ENCODE data around the gene UFC1. TPM values are rescaled to one million over a fixed set of nuclear protein-coding genes. Genes with fewer than 3 reads are reported as not detected.

Gene UFC1
- polyA plus RNA-seq, 1 donor from 2014 or later = 104 TPM

GRCh38 chr1:161133220-161133740 lies 20.5 kb upstream of the UFC1 start:
- Histone ChIP-seq H3K4me2 (ENCODE audit: low read length) (peak overlapping the region; percentile 79), H2AFZ (ENCODE audit: low read depth, low read length) (peak overlapping the region; percentile 65), H3K4me3 (ENCODE audit: low read length) (peak overlapping the region; percentile 73), H3K9ac (ENCODE audit: low read length) (peak overlapping the region; percentile 81), H3K79me2 (replicated peaks; ENCODE audit: insufficient read depth, low read length) (peaks cover 25% of the 10 kb centered on the region), H3K27me3 (ENCODE audit: insufficient read depth, low read depth, low read length) (no peaks in the 10 kb centered on the region), H3F3A (ENCODE audit: insufficient read depth, low read length, poor library complexity, severe bottlenecking) (no peaks in the 10 kb centered on the region), H3K9me2 (ENCODE audit: insufficient read depth, low read length) (no peaks in the 10 kb centered on the region), H3K9me3 (ENCODE audit: low read length) (no peaks in the 10 kb centered on the region), H4K20me1 (ENCODE audit: insufficient read depth) (no peaks in the 10 kb centered on the region), H3K36me3 (ENCODE audit: insufficient read depth, low read length) (no peaks in the 10 kb centered on the region), H3K27ac (ENCODE audit: low read length) (peak overlapping the region; percentile 95)
- TF ChIP-seq RAD21 (conservative IDR thresholded peaks at IDR 0.05) (peak; percentile 30), EP300 (conservative IDR thresholded peaks at IDR 0.05; ENCODE audit: poor library complexity, severe bottlenecking) (no peak), EZH2 (IDR thresholded peaks at IDR 0.05; ENCODE audit: borderline replicate concordance, insufficient read depth, low read length, poor library complexity, severe bottlenecking) (no peak), POLR2AphosphoS5 (IDR thresholded peaks at IDR 0.05) (peak; percentile 84), MXI1 (conservative IDR thresholded peaks at IDR 0.05; ENCODE audit: poor library complexity, severe bottlenecking) (no peak), SMC3 (conservative IDR thresholded peaks at IDR 0.05; ENCODE audit: poor library complexity) (peak; percentile 40), TAF1 (IDR thresholded peaks at IDR 0.05; ENCODE audit: low read depth) (peak; percentile 56), REST (IDR thresholded peaks at IDR 0.05; ENCODE audit: borderline replicate concordance) (peak; percentile 12)
- TF ChIP-seq, protein P1, sequence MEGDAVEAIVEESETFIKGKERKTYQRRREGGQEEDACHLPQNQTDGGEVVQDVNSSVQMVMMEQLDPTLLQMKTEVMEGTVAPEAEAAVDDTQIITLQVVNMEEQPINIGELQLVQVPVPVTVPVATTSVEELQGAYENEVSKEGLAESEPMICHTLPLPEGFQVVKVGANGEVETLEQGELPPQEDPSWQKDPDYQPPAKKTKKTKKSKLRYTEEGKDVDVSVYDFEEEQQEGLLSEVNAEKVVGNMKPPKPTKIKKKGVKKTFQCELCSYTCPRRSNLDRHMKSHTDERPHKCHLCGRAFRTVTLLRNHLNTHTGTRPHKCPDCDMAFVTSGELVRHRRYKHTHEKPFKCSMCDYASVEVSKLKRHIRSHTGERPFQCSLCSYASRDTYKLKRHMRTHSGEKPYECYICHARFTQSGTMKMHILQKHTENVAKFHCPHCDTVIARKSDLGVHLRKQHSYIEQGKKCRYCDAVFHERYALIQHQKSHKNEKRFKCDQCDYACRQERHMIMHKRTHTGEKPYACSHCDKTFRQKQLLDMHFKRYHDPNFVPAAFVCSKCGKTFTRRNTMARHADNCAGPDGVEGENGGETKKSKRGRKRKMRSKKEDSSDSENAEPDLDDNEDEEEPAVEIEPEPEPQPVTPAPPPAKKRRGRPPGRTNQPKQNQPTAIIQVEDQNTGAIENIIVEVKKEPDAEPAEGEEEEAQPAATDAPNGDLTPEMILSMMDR (IDR thresholded peaks at IDR 0.05; ENCODE audit: poor library complexity, severe bottlenecking) = no peak

- Histone ChIP-seq H3K36me3 (ENCODE audit: insufficient read depth, low read length) (no peaks in the 10 kb centered on the region), H2AFZ (ENCODE audit: low read depth, low read length) (no peak overlapping the region), H3K4me3 (ENCODE audit: low read length) (no peak overlapping the region), H4K20me1 (ENCODE audit: insufficient read depth) (no peaks in the 10 kb centered on the region), H3K9me2 (ENCODE audit: insufficient read depth, low read length) (no peaks in the 10 kb centered on the region), H3K79me2 (replicated peaks; ENCODE audit: insufficient read depth, low read length) (no peaks in the 10 kb centered on the region), H3K4me2 (ENCODE audit: low read length) (no peak overlapping the region), H3K27ac (ENCODE audit: low read length) (no peak overlapping the region), H3F3A (ENCODE audit: insufficient read depth, low read length, poor library complexity, severe bottlenecking) (no peaks in the 10 kb centered on the region), H3K9ac (ENCODE audit: low read length) (no peak overlapping the region), H3K27me3 (ENCODE audit: insufficient read depth, low read depth, low read length) (no peaks in the 10 kb centered on the region), H3K9me3 (ENCODE audit: low read length) (no peaks in the 10 kb centered on the region)
- TF ChIP-seq MXI1 (conservative IDR thresholded peaks at IDR 0.05; ENCODE audit: poor library complexity, severe bottlenecking) (no peak), EP300 (conservative IDR thresholded peaks at IDR 0.05; ENCODE audit: poor library complexity, severe bottlenecking) (no peak), REST (IDR thresholded peaks at IDR 0.05; ENCODE audit: borderline replicate concordance) (no peak), POLR2AphosphoS5 (IDR thresholded peaks at IDR 0.05) (no peak), RAD21 (conservative IDR thresholded peaks at IDR 0.05) (no peak), TAF1 (IDR thresholded peaks at IDR 0.05; ENCODE audit: low read depth) (no peak), SMC3 (conservative IDR thresholded peaks at IDR 0.05; ENCODE audit: poor library complexity) (no peak), EZH2 (IDR thresholded peaks at IDR 0.05; ENCODE audit: borderline replicate concordance, insufficient read depth, low read length, poor library complexity, severe bottlenecking) (no peak)
- TF ChIP-seq, protein P1 (IDR thresholded peaks at IDR 0.05; ENCODE audit: poor library complexity, severe bottlenecking) = no peak
Measured at GRCh38 chr1:161137881-161138280, 15.9 kb upstream of the UFC1 start.
